HL-60 (cell line): ENCODE measurements around the gene DHX30.

Source experiments
- TF ChIP-seq, protein P1 (sequence below): IDR thresholded peaks from one replicate; pipeline ENCODE4 v1.5.1; 2011; ENCODE audit warnings: low read length, control low read depth, inconsistent platforms; ENCODE audit not compliant: insufficient read depth
- TF ChIP-seq, protein P2 (sequence below): IDR thresholded peaks from 2 replicates; pipeline ENCODE4 v1.6.1; 2012; ENCODE audit warnings: low read depth; ENCODE audit not compliant: insufficient replicate concordance

DNA sequence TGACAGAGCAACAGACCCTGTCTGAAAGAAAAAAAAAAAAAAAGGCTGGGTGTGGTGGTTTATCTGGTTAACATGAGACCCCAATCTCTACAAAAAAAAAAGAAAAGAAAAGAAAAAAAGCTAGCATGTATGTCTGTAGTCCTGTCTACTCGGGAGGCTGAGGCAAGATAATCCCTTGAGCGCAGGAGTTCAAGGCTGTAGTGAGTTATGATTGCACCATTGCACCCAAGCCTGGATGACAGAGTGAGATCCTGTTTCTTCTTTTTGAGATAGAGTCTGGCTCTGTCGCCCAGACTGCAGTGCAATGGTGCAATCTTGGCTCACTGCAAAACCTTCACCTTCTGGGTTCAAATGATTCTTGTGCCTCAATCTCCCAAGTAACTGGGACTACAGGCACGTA lies 8.4 kb upstream of the DHX30 start:
- TF ChIP-seq, protein P1, sequence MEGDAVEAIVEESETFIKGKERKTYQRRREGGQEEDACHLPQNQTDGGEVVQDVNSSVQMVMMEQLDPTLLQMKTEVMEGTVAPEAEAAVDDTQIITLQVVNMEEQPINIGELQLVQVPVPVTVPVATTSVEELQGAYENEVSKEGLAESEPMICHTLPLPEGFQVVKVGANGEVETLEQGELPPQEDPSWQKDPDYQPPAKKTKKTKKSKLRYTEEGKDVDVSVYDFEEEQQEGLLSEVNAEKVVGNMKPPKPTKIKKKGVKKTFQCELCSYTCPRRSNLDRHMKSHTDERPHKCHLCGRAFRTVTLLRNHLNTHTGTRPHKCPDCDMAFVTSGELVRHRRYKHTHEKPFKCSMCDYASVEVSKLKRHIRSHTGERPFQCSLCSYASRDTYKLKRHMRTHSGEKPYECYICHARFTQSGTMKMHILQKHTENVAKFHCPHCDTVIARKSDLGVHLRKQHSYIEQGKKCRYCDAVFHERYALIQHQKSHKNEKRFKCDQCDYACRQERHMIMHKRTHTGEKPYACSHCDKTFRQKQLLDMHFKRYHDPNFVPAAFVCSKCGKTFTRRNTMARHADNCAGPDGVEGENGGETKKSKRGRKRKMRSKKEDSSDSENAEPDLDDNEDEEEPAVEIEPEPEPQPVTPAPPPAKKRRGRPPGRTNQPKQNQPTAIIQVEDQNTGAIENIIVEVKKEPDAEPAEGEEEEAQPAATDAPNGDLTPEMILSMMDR, result no peak
- TF ChIP-seq, protein P2, sequence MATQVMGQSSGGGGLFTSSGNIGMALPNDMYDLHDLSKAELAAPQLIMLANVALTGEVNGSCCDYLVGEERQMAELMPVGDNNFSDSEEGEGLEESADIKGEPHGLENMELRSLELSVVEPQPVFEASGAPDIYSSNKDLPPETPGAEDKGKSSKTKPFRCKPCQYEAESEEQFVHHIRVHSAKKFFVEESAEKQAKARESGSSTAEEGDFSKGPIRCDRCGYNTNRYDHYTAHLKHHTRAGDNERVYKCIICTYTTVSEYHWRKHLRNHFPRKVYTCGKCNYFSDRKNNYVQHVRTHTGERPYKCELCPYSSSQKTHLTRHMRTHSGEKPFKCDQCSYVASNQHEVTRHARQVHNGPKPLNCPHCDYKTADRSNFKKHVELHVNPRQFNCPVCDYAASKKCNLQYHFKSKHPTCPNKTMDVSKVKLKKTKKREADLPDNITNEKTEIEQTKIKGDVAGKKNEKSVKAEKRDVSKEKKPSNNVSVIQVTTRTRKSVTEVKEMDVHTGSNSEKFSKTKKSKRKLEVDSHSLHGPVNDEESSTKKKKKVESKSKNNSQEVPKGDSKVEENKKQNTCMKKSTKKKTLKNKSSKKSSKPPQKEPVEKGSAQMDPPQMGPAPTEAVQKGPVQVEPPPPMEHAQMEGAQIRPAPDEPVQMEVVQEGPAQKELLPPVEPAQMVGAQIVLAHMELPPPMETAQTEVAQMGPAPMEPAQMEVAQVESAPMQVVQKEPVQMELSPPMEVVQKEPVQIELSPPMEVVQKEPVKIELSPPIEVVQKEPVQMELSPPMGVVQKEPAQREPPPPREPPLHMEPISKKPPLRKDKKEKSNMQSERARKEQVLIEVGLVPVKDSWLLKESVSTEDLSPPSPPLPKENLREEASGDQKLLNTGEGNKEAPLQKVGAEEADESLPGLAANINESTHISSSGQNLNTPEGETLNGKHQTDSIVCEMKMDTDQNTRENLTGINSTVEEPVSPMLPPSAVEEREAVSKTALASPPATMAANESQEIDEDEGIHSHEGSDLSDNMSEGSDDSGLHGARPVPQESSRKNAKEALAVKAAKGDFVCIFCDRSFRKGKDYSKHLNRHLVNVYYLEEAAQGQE, result no peak
